GM10266 (cell line): Measurements from ENCODE around the gene APOBEC3C.
"Not testable (repeated sequence)": the region's sequence is repeated elsewhere in the genome, so short reads cannot be mapped to it uniquely, and the experiment has no call there.

Experiments
- DNase-seq: peaks from one replicate; pipeline ENCODE4 v3.0.0; 2012; ENCODE audit errors: extremely low spot score
- TF ChIP-seq, protein P1 (sequence below): IDR thresholded peaks from 2 replicates; pipeline ENCODE4 v1.5.1; 2012; ENCODE audit warnings: mild to moderate bottlenecking, low read depth; ENCODE audit not compliant: control insufficient read depth, insufficient read depth; ENCODE audit errors: missing control alignments

APOBEC3C gene

DNA sequence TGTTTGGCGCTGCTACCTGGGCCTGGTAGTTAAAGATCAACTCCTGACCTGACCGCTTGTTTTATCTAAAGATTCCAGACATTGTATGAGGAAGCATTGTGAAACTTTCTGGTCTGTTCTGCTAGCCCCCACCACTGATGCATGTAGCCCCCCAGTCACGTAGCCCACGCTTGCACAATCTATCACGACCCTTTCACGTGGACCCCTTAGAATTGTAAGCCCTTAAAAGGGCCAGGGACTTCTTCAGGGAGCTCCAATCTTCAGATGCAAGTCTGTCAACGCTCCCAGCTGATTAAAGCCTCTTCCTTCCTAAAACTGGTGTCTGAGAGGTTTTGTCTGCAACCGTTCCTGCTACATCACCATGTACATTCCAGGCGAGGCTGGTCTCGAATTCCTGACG, 41.6 kb downstream of the APOBEC3C start:
- TF ChIP-seq, protein P1, sequence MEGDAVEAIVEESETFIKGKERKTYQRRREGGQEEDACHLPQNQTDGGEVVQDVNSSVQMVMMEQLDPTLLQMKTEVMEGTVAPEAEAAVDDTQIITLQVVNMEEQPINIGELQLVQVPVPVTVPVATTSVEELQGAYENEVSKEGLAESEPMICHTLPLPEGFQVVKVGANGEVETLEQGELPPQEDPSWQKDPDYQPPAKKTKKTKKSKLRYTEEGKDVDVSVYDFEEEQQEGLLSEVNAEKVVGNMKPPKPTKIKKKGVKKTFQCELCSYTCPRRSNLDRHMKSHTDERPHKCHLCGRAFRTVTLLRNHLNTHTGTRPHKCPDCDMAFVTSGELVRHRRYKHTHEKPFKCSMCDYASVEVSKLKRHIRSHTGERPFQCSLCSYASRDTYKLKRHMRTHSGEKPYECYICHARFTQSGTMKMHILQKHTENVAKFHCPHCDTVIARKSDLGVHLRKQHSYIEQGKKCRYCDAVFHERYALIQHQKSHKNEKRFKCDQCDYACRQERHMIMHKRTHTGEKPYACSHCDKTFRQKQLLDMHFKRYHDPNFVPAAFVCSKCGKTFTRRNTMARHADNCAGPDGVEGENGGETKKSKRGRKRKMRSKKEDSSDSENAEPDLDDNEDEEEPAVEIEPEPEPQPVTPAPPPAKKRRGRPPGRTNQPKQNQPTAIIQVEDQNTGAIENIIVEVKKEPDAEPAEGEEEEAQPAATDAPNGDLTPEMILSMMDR = no peak
- DNase-seq = no peak

- not testable (repeated sequence) for DNase-seq
These were observed 47.2 kb downstream of the APOBEC3C start for GRCh38 chr22:39061290-39061689.

GRCh38 chr22:39061951-39062350, 47.9 kb downstream of the APOBEC3C start:
- not testable (repeated sequence) for DNase-seq

GRCh38 chr22:39063904-39064303, 49.8 kb downstream of the APOBEC3C start:
- not testable (repeated sequence) for DNase-seq

GRCh38 chr22:39066442-39067276, 52.6 kb downstream of the APOBEC3C start:
- DNase-seq = not testable (repeated sequence)

- TF ChIP-seq, protein P1 = no peak
- DNase-seq = no peak
These were observed 54.2 kb downstream of the APOBEC3C start for GRCh38 chr22:39068033-39068785.
